GM12878 (cell line): ENCODE data around the gene PTPN14. TPM values are rescaled to one million over a fixed set of nuclear protein-coding genes. Genes with fewer than 3 reads are reported as not detected.

Experiments
- ESRRA ChIP-seq: IDR thresholded peaks from 2 replicates; pipeline ENCODE4 v1.6.1; 2012; ENCODE audit warnings: mild to moderate bottlenecking, low read length, improper control_type of control experiment
- EZH2 ChIP-seq: IDR thresholded peaks from 2 replicates; pipeline ENCODE4 v1.6.1; 2012; ENCODE audit warnings: low read depth, mild to moderate bottlenecking, control low read depth, inconsistent platforms, low read length, borderline replicate concordance; ENCODE audit not compliant: control insufficient read depth
- MEF2A ChIP-seq: IDR thresholded peaks from 2 replicates; pipeline ENCODE4 v1.6.1; 2011; ENCODE audit warnings: low read depth, mild to moderate bottlenecking, low read length, moderate library complexity; ENCODE audit not compliant: insufficient read depth
- MTA2 ChIP-seq: fragments of 450-650 bp; IDR thresholded peaks from 2 replicates; pipeline ENCODE4 v1.6.1; 2016; ENCODE audit warnings: low read depth, mild to moderate bottlenecking, moderate library complexity
- NBN ChIP-seq: fragments of 450-650 bp; IDR thresholded peaks from 2 replicates; pipeline ENCODE4 v1.6.1; 2016
- ZNF274 ChIP-seq: IDR thresholded peaks from one replicate; pipeline ENCODE4 v1.8.0; 2011; ENCODE audit not compliant: insufficient read length, insufficient read depth
- ZNF687 ChIP-seq: fragments of 450-650 bp; IDR thresholded peaks from 2 replicates; pipeline ENCODE4 v1.6.1; 2017; ENCODE audit warnings: mild to moderate bottlenecking, moderate library complexity
- polyA plus RNA-seq, 11 experiments: library from polyadenylated mRNA; depleted of rRNA in 4 of 11; unstranded in 6 of 11; stranded (reverse) in 5 of 11; fragments of >200 nt; fragmentation: Nextera tagmentation in 4 of 11; fragmentation: Illumina TruSeq in 1 of 11; extraction: Ambion mirVana in 4 of 11; extraction: Trizol in 1 of 11; gene quantifications; 1 replicate in 1 of 11; 2 replicates in 10 of 11; pipeline versions ENCODE4 v1.2.1 to v1.2.3, GENCODE V29; 2011 to 2016; ENCODE audit warnings: inconsistent platforms in 2 of 11, missing spikeins in 2 of 11, low read depth in 1 of 11
- total RNA-seq, 4 experiments: library from RNA; depleted of rRNA in 3 of 4; stranded (reverse); fragments of >200 nt in 3 of 4; fragmentation: Illumina TruSeq in 1 of 4; extraction: Trizol in 1 of 4; gene quantifications; 2 replicates each; pipeline versions ENCODE4 v1.2.1 to v1.2.3, GENCODE V29; 2013 to 2021

Gene PTPN14
- total and polyA plus RNA-seq, 10 of the 15 experiments (the other 5 are each of a cell fraction or from before 2014, with no cell fraction given): 0.05 to 5.1 (median 0.44) TPM

DNA sequence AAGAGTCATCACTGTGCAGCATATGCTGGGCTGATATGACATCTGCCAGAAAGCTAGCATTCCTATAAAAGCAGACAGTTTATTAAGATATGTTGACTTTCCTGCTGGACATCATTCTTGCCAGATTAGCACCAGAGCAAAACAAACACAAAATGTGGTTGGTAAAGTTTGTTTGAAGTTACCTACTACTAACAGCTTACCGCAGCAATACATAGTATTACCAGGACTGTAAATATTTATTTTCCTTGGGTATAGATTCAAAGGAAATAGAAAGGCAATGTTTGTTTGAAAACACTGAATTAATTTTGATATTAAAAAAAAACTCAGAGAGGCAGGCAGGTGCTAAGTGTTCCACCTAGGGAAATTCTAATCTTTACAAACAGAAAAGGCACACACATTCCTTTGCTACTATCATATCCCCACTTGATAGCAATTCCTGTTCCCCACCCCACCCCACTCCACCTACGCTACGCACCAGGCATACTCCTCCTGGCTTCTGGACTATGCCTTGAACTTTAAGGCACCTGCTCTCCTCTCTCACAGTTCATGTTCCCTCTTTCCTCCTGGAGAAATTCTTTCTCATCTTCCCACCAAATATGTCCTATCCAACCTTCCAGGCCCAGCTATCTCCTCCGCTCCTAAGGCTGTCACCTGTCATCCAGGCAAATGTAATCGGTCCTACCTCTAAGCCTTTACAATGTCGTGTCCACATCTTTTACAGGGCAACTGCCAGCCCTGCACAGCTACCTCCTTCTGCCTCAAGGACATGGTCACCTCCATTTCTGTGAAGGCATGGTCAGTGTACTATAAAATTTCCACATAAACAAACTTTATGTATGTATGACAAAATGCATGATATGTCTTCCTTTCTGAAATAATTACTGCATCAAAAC is 34.7 kb downstream of the PTPN14 start (continued):
- TF ChIP-seq ZNF687: no peak
- TF ChIP-seq MTA2: no peak
- no peak for TF ChIP-seq NBN
- TF ChIP-seq ESRRA: no peak
- no peak for TF ChIP-seq ZNF274
- TF ChIP-seq MEF2A: no peak
- TF ChIP-seq EZH2: no peak
